ENCODE results near the gene NUMB.
"Not testable (repeated sequence)": the region's sequence is repeated elsewhere in the genome, so short reads cannot be mapped to it uniquely, and the experiment has no call there.

The NUMB gene

DNA sequence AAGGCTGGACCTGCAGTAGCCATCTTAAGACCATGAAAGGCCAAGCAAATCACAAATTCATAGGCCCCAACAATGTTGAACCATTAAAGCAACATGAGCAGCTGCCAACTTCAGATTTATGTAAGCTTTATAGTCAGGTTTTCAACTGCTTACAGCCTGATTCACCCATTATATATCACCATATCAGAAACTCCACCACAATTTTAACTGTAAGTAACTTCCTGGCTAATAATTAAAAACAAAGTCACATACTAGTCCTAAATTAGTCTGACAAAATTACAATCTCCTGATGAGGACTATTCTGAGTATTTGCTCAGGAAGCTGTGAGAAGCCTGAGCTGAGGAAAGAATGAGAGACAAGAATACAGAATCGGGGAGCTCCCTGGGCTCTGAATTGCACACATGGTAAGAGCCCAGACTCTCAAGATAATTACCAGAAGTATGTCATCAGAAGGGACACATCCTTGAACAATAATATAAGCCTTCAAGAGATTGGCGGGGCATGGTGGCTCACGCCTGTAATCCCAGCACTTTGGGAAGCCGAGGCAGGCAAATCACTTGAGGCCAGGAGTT is 55.1 kb downstream of the NUMB start:
- no peak for DNase-seq

DNA sequence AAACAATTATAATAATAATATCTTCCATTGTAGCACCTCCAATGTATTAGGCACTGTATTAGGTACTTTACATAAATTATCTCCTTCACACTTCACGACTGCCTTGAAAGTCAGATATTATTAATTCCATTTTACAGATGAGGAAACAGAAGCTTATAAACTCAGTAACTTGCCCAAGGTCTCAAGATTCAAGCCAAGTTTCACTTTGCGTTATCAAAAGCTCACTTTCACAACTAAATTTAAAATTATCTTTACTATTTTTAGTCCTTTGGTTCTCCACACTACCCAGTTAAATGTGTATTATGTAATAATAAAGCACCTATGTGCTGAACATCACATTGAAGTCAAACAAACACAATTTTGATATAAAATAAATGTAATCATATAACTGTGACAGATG is 55.8 kb downstream of the NUMB start:
- no peak for DNase-seq

DNA sequence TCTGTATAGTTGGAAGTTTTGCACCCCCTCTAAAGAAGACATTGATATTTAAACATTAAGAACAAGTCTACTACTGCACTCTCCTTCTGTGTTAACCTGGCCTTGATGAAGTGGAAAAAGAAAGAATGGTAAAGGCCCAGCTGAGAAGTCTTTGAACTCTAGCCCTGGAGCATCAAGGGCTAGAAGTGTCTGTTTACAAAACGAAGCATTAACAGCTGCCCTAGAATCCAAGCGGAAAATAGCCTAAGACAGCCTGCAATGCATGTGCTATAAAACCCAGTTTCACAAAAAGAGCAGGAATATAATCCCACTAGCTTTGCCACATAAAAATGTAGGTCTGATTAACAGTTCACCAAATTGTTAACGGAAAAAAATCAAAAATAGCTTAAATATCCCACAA is 60.5 kb downstream of the NUMB start:
- no peak for DNase-seq

DNA sequence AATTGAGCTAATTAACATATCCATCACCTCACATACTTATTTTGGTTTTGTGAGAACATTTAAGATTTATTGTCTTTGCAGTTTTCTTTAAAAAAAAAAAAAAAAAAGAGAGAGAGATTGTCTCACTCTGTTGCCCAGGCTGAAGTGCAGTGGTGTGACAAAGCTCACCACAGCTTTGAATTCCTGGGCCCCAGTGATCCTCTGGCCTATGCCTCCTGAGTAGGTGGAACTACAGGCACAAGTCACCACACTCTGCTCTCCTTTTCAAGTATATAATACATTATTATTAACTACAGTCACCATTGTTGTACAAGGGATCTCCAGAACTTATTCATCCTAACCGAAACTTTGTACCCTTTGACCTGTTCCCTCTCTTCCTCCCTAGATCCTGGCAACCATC is 64.0 kb downstream of the NUMB start:
- no peak for DNase-seq

DNA sequence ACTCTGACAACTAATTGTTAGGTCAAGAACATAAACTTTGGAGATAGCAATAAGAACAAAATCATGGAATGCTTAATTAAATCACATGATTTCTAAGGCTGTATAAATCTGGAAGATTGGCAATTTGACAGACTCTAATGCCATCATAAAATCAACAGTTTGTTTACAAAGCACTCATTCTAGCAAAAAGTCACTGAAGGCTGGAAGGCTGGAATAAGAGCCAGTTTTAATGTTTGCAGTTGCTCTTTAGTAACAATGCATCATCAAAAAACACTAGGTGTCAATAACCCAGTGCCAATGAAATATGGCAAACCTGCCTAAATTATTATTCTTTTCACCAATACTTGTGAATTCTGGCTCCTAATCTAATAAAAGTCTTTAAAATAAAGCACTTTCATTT is 65.0 kb downstream of the NUMB start:
- DNase-seq: no peak

DNA sequence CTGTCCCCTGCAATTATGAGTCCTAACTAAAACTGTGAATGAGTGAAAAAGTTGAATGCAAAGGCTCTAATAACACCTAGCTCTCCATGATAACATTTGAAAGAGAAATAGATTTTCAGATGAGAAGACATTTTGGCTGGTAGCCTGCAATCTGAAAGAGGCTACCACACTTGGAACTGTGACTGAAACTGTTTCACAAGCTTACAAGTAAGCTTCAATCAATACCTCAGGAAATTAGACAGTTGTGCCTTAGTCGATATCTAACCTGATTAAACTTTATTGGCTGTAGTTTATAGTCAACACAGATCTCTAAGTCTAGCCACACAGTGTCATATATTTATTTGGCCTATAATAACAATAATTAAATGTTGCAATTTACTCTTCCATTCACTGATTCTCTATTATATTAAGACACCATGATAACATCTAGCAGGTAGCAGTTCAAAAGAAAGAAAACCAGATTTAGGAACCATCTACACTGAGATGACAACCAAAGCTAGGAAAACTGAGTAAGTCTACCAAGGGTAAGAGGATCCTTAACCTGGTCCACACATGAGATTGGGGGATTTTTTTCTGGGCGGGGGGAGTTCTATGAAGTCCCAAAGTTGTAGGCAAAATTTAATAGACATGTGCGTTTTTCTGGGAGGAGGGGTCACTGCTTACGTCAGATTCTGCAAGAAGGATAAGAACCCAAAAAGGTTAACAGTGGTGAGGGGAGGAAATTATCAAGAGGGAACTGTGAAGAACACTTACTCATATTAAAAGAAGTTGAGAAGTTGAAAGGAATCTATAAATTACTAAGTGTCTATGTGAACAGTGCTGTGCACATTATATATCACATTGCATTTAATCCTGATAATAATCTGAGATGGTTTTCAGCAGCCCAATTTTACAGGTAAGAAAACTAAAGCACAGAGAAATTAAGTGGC is 65.8 kb downstream of the NUMB start:
- no peak for DNase-seq

DNA sequence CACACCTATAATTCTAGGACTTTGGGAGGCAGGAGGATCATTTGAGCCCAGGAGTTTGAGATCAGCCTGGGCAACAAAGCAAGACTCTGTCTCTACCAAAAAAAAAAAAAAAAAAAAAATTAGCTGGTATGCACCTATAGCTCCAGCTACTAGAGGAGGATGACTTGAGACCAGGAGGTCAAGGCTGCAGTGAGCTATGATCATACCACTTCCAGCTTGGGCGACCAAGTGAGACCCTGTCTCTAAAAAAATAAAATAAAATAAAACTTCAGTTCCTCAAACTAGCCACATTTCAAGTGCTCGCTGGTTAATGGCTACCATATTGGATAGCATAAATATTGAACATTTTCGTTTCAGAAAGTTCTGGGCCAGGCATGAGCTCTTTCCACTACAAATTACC is 70.5 kb downstream of the NUMB start:
- DNase-seq: not testable (repeated sequence)

DNA sequence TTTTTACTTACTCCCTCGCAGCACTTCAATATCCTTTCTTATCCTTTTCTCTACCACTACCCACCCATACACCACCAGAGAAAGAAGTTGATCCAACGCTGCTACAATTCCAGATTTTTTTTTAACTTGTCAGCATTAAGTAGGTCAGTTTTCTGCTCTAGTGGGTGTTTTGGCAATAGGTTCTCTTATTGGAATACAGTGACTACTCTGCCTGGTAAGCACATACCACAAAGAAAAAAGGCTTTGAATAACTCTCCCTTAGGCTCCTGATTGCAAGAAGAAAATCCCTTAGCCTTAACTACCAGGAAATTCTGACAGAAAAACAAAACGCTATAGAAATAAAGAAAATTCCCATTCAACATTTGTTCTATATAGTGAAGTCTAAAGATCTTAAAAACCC is 72.0 kb downstream of the NUMB start:
- no peak for DNase-seq

DNA sequence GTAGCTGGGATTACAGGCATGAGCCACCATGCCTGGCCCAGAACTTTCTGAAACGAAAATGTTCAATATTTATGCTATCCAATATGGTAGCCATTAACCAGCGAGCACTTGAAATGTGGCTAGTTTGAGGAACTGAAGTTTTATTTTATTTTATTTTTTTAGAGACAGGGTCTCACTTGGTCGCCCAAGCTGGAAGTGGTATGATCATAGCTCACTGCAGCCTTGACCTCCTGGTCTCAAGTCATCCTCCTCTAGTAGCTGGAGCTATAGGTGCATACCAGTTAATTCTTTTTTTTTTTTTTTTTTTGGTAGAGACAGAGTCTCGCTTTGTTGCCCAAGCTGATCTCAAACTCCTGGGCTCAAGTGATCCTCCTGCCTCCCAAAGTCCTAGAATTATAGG is 73.3 kb downstream of the NUMB start:
- not testable (repeated sequence) for DNase-seq

DNA sequence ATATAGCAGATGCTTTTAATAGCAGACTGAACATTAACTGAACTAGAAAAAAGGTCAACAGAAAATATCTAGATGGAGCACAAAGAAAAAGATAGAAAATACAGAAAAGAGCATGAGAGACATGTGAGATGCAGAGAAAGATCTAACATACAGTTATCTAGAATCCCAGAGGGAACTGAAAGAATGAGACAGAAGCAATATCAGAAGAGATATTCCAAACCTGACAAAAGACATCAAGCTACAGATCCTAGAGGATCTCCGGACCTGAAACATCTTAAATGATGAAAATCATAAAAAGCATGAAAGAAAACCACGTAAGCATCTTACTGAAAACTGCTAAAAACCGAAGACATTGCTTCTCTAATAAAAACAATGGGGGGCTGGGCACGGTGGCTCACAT is 75.0 kb downstream of the NUMB start:
- DNase-seq: no peak

DNA sequence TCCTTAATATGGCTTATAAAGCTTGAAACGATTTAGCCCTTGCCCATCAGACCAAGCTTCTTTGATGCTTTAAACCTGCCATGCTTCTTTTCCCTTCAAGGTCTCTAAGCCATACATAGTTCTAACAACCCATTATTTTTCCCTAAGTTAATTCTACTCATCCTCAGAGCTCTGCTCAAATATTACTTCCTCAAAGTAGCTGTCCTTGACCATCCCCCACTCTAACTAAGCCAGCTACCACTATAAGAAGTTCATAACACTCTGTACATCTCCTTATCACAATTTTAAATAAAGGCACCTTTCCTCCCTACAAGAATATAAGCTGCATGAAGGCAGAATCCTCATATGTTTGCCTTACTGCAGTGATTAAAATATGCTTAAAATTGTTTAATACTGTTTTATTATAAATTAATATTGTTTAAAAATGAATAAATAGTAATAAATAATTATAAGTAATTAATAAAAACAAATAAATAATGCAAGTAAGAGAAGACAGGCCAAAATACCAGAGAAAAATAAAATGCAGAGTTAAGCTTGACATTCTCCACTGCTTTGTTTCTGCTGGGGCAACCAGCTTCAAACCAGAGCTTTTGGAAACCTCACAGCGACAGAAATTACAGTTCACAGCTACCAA is 76.8 kb downstream of the NUMB start:
- DNase-seq: no peak

DNA sequence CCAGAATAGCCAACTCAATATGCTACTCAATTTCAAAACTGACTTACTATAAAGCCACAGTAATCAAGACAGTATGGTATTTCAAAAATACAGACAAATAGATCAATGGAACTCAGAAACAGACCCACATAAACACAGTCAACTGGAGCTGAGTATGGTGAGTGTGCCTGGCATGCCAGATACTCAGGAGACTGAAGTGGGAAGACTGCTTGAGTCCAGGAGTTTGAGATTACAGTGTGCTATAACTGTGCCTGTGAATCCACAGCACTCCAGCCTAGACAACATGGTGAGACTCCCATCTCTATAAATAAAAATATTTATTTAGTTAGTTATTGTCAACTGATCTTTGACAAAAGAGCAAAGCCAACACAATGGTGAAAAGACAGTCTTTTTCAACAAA is 81.8 kb downstream of the NUMB start:
- no peak for DNase-seq

DNA sequence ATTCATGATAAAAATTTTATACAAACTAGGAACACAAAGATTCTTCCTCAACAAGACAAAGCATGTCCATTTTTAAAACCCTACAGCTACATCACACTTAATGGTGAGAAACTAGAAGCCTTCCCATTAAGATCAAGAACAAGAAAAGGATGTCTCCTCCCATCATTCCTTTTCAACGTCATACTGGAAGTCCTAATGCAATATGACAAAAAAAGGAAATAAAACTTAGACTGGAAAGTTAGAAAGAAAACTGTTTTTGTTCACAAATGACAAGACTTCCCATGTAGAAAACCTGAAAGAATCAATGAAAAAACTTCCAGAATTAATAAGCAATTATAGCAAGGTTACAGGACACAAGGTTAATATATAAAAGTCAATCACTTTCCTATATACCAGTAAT is 82.5 kb downstream of the NUMB start:
- DNase-seq: no peak

DNA sequence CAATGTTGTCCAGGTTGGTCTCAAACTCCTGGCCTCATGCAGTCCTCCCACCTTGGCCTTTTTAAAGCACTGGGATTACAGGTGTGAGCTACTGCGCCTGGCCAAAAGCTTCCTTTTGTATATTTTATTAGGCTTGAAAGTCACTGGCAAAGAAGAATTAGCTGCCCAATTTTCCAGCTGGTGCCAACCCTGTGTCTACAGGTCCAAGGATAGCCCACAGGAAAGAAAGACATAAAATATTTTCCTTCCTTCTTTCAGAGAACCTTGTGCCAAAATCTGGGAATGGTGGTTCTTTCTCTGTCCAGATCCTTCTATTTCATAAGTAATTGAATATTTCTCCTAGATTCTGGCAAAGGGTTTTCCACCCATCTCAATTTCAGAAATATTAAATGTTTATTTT is 84.1 kb downstream of the NUMB start:
- no peak for DNase-seq

DNA sequence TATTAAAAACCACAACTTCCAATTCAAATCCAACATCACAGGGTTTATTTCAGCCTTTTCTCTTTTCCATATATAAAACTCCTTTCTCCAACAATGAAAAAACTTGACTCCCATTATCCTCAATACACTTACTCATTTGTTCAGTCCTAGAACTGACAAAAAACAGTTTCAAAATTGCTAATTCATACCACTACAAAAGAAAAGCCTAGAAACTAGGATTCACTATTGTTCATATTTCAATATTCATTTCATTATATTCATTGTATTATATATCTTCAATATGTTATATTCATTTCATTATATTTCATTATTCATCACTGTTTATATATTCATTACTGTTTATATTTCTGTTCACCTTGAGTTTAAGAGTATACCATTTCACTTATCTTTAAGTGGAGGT is 85.8 kb downstream of the NUMB start:
- no peak for DNase-seq

DNA sequence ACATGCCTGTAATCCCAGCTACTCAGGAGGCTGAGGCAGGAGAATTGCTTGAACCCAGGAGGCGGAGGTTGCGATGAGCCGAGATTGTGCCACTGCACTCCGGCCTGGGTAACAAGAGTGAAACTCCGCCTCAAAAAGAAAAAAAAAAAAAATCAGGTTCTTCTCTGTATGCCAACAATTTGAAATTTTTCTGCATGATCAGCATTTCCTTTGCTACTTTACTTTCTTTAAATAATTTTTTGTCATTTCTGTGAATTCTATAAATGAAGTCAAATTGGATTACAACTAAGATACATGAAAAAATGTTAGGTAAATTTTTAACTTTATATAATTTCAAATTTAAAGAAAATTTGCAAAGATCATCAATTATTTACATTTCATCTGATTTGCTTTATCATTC is 87.8 kb downstream of the NUMB start:
- no peak for DNase-seq

DNA sequence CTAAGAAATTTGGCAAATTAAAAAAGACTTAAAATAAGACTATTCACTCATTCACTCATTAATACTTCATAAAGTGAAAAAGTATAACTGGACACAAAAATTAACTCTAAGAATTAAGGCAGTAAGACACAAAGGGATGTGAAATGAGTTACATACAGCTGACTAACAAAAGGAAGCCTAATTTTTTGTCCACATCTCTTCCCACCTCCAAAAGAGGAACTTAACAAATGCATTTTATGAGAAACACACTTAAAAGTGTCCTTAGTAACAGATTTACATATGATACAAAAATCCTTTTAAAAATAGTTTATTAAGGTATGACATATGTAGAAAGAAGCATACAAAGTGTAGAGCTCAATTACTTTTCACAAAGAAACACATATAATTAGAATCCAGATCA is 88.9 kb downstream of the NUMB start:
- no peak for DNase-seq

DNA sequence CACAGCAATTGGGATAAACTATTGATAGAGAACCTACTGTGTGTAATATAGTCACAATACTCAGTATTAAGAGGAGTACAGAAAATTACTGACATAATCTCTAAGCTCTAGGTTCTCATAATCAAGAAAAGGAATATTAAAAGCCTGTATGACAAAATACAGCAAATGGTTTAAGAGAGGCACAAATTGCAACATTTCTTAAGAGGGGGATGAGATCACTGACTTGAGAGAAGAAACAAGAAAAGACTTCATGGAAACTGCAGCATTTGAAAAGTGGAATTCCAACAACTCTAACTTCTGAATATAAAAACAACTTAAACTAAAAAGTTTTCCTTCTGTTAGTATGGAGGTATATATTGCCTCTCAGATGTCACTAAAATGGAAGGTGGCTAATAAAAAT is 89.7 kb downstream of the NUMB start:
- no peak for DNase-seq

DNA sequence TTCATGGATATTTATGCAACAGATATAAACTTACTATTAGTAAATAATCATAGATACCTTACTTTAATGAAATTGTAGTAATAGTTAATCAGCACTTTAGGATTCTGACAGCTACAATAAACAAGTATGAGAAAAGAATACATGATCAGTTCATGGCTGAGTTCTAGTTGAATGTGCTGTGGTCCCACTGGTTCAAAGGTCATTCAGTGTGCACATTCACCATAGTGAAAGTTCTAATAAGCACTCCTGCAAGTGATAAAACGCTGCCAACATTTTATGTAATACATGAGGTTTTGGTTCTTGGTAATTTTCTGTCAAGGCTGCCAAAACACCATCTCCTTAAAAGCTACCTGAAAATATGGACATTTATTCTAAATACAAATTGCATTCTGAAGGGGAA is 92.6 kb downstream of the NUMB start:
- DNase-seq: no peak

DNA sequence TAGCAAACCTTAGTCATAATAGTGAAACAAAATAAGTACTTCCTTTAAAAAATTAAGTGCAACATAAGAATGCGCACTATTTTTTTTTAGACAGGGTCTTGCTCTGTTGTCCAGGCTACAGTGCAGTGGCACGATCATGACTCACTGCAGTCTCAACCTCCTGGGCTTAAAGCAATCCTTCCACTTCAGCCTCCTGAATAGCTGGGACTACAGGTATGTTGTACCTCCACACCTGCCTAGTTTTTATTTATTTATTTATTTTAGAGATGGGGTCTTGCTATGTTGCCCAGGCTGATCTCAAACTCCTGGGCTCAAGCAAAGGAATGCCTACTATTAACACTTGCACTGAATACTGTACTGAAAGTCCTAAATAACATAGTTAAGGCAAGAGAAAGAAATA is 93.8 kb downstream of the NUMB start:
- DNase-seq: no peak

DNA sequence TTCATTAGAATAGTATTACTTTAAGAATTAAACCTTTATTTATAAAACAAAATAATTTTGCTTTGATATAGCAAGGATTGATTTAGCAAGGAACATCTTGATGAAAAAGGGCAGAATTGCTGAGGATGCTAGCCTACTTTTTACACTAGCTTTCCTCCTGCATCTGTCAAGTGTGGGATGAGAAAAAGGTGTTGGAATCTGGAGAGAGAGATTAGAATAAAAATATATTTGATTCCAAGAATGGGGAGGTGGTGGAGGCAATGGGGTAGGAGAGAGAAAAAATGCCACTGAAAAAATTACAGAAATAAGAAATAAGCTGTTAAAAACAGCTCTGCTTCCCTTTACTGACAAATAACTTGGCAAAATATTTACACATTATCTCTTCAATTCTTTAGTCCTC is 98.9 kb downstream of the NUMB start:
- no peak for DNase-seq

DNA sequence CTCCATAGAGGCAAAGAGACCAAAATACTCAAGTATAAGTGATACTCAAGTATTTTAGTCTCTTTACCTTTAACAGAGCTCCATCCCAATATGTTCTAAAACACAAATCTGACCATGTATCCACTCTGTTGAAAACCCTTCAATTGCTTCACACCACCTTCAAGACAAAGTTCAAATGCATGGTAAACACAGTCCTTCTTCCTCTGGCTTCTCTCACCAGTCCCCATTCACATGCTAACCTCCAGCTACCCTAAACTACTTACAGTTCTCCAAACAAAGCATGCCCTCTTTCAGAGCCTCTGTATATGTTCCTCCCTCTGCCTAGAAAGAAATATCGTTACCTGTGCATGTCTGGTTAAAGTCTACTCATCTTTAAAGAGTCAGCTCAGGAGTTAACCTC is 100.2 kb downstream of the NUMB start:
- no peak for DNase-seq

DNA sequence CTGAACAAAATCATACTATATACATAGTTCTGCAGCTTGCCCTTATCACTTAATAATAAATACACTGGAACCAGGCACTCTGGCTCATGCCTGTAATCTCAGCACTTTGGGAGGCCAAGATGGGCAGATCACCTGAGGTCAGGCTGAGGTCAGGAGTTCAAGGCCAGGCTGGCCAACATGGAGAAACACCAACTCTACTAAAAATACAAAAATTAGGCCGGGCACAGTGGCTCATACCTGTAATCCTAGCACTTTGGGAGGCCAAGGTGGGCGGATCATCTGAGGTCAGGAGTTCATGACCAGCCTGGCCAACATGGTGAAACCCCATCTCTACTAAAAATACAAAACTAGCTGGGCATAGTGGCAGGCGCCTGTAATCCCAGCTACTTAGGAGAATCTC is 109.3 kb downstream of the NUMB start:
- DNase-seq: not testable (repeated sequence)

DNA sequence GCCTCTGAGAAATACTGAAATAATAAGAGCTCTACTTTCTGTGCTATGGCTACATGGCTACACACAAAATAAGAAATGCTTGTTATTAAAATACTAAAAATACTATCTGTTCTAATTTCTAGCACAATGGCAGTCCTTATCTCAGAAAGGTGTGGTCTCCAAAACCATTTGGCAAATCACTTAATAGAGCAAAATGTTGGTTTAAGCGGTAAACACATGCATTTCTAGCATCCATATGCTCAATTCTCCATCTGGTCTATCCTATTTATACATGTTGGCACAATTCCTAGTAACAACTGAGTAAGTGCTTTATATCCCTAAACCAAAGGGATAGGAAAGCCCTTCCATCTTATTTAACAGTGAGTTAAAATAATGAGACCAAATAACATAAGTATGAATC is 114.0 kb downstream of the NUMB start:
- DNase-seq: no peak
